GDM1 (cell line): Measurements from ENCODE around the gene OR4F15.
"Not testable (repeated sequence)": the region's sequence is repeated elsewhere in the genome, so short reads cannot be mapped to it uniquely, and the experiment has no call there.

Experiments used
- DNase-seq: peaks from one replicate; lab custom pipeline; 2025; lab: John Stamatoyannopoulos, UW

OR4F15 gene, protein sequence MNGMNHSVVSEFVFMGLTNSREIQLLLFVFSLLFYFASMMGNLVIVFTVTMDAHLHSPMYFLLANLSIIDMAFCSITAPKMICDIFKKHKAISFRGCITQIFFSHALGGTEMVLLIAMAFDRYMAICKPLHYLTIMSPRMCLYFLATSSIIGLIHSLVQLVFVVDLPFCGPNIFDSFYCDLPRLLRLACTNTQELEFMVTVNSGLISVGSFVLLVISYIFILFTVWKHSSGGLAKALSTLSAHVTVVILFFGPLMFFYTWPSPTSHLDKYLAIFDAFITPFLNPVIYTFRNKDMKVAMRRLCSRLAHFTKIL

DNA sequence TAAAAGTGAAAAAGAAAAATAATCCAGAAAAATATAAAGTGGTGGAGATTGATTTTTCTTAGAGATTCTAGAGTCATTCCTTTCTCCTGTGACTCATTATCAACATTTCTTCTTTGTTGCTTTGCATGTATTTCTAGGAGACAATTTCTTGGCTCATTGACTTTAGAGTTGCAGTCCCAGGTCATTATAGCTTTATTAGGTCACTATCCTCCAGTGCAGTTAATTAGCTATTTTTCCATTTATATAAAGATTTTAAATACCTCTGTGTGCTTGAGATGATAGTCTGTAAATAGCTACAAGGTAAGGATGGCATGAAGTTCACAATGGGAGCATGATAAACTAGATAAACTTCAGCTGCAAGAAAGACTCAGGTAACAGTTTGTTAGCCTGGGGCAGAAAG is at the start of gene OR4F15:
OR4F15 (plus strand) TSS at position 301 of the 400 bp plus-strand sequence. CDS start 5,985 bp downstream, outside the sequence.
- DNase-seq = no peak

- DNase-seq = not testable (repeated sequence)
These were observed 47.2 kb upstream of the OR4F15 start for GRCh38 chr15:101764669-101765339.

- DNase-seq = not testable (repeated sequence)
These were observed 46.7 kb upstream of the OR4F15 start for GRCh38 chr15:101765340-101765671.

DNA sequence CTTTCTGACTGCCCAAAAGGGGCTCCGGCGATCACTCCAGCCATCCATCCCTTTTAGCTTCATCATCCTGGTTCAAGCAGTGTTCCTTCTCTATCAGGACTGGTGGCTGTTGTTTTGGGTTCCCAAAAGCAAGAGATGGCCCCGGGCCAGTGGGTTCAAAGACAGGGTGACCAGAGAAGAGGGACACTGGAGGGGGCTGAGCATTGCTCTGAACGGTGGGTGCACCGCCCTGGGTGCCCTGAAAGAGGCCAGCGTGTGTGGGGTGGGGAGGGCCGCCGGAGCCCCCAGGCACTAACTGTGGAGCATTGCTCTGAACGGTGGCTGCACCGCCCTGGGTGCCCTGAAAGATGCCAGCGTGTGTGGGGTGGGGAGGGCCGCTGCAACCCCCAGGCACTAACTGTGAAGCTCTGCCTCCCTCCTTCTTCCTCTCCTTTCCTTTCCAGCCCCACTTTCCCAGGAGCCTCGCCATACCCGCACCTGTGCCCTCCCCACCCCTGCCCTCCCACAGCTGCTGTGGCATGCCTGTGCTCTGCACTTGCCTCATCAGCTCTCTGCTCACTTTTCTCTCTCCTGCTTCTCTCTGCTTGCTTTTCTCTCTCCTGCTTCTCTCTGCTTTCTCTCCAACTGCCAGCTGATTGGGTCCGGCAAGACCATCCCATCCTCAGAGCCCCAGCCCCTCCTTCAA is 46.1 kb upstream of the OR4F15 start:
- no peak for DNase-seq

- DNase-seq = not testable (repeated sequence)
These were observed 44.8 kb upstream of the OR4F15 start for GRCh38 chr15:101767083-101767640.

GRCh38 chr15:101772921-101773320 is 39.1 kb upstream of the OR4F15 start:
- no peak for DNase-seq

DNA sequence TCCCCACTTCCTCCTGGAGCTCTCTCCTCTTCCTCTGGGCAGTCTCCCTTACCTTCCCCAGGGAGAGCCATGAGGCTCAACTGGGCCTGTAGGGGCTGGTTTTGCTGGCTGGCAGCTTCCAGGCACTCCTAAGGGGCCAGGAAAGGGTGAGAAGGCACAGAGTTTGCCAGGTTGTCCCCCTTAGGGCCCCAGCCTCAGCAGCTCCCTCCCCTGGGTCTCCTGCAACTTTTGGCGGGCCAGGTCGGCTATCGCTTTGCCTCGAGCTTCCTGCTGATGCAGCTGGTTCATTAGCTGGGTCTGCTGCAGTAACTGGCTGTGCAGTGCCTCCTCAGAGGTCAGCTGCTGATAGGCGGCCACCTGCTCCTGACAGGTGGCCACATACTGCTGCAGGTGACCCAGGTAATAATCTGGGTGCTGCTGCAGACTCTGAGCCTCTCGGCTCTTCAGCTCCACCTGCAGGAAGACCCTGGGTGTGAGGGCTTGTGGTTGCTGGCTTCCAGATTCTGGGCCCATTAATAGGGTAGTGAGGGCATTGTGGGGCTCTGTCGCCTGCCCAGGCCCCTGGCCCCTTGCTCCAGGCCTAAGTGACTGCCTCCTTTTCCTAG is 38.4 kb upstream of the OR4F15 start:
- DNase-seq = no peak

DNA sequence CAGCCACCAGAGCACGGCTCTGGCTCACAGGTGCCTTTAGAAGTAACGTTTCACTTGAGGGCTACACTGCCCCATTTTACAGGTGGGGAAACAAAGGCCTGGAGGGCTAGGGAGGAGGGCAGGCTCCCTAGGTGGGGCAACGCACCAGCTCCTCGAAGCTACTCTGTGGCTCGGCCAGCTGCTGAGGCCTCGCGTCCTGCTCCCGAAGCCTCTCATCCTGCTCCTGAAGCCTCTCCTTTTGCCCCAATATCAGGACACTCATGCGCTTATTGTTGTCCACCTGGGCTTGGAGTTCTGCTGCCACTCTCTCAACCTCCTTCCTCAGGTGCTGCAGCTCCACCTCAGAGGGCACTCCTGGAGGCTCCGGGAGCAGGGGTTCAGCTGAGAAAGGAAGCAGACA is 36.9 kb upstream of the OR4F15 start:
- no peak for DNase-seq

- DNase-seq = not testable (repeated sequence)
These were observed 33.4 kb upstream of the OR4F15 start for GRCh38 chr15:101778576-101778975.

DNA sequence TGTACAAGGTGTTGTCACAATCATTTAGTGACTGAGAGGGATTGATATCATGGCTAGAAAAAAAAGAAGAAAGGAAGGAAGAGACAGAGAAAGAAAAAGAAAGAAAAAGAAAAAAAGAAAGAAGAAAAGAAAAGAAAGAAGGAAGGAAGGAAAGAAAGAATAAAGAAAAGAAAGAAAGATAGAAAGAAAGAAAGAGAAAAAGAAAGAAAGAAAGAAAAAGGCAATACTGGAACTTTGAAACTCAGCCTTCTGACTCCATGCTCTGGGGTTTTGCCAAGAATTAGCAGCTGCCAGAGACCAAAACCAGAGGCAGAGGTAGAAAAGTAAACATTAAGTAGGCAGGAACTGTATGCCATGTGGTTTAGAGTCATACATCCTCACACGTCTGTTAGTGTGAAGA is 31.8 kb upstream of the OR4F15 start:
- not testable (repeated sequence) for DNase-seq

GRCh38 chr15:101781928-101782327 is 30.1 kb upstream of the OR4F15 start:
- no peak for DNase-seq

DNA sequence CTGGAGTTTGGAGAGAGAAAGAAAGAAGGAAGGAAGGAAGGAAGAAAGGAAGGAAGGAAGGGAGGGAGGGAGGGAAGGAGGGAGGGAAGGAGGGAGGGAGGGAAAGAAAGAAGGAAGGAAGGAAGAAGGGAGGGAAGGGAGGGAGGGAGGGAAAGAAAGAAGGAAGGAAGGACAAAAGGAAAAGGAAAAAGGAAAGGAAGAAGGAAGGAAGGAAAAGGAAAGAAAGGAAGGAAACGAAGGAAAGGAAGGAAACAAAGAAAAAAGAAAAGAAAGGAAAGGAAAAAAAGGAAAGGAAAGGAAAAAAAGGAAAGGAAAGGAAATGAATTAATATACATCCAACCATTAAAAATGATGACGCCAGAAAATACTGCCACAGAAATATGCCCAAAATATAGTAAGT is 27.4 kb upstream of the OR4F15 start:
- no peak for DNase-seq

DNA sequence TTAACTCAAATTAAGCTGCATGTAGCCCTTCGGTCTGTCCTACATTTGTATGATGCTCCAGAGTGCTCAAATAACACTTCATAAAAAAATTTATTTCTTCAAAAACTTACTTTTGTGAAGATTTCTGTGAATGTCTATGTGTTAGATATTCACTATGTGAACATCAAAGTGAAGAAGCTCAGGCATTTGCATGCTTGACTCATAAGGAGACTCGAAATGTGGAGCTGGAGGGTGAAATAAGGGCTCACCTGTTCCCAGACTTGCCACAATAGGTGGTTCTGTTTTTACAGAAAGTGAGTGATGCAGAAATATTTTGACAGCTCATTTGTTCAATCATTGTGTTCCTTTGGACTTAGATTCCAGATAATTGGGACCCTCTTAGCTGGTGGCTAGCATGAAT is 25.6 kb upstream of the OR4F15 start:
- DNase-seq = not testable (repeated sequence)

- DNase-seq = not testable (repeated sequence)
These were observed 24.0 kb upstream of the OR4F15 start for GRCh38 chr15:101788001-101788400.

DNA sequence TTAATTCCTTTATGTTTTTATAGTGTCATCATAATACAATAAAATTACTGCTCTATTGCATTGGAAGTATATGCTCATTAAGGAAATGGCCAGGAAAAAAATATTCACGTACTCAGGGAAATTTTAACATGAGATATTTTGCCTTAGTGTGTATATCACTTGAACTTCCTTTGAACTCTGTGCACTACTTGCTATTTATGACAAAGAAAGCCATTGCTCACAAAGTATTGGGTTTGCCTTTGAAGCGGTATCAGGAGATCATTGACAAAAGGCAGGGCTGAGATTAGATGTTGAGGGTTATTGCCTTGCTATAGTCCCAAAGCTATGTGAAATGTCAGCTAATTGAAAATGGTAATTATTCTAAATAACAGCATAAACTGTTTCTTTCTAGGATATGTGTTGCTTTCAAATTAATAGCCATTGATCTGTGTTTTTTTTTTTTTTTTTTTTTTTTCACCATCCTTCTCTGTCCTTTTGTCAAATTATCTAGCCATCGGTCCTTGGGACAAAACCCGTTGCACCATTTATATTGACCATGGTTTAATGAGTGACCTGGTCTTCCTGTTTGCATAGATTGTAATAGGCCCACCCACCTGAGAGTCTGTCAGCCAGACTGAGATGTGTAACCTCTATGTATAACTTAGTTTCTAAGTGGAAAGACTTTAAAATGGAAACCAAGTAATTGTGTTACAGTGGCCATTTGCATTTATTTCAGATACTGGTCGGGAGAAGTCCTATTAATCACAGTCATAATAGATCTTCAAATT is 23.3 kb upstream of the OR4F15 start:
- not testable (repeated sequence) for DNase-seq

DNA sequence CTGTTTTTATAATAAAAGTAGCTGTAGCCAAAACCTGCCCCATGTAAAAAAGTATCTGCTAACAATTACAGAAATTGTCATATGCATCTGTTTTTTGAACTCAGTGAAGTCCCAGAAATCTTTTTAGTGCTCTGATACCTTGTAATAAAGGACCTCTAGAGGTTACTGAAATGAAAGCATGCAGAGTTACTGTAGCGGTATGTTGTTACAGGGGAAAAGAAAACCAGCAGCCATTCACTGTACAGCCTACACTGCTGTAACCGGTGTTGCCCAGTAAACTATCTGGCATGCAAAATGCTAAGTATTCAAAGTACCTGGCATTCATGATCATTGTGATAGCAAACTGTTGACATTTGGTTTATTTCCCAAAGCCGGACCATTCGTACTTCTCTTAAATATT is 21.3 kb upstream of the OR4F15 start:
- DNase-seq = not testable (repeated sequence)

- DNase-seq = not testable (repeated sequence)
These were observed 18.0 kb upstream of the OR4F15 start for GRCh38 chr15:101793981-101794380.

DNA sequence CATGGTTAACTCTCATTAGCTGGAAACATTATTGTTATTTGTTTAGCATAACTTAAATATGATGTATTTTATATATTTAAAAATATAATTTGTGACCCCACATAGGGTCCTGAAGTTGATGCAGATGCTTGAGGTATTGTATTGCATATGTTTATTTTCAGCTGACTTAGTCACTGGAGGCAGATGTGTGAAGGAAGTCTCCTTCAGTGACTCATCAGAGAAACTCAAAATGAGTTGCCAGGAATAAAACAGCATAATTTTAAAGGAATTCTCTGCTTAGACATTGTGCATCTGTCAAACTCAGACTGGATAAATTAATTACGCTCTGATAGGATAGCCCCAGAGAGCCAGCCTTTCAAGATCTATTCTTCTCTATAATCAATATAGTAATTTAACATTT is 16.5 kb upstream of the OR4F15 start:
- no peak for DNase-seq

- DNase-seq = no peak
These were observed 12.3 kb upstream of the OR4F15 start for GRCh38 chr15:101799665-101800064.

- no peak for DNase-seq
These were observed 11.0 kb upstream of the OR4F15 start for GRCh38 chr15:101801048-101801447.

- DNase-seq = no peak
These were observed 8.8 kb upstream of the OR4F15 start, which contains the start of gene OR4F6 for GRCh38 chr15:101803209-101803608. OR4F6 (plus strand) TSS chr15:101803509; CDS start chr15:101805720, 2,211 bp downstream.
